DMS153 treated with DMSO at 0.1 percent for 48 hours (cell line): Measurements from ENCODE around the gene SUGP1.
"Not testable (repeated sequence)": the region's sequence is repeated elsewhere in the genome, so short reads cannot be mapped to it uniquely, and the experiment has no call there.

Source experiments
- DNase-seq: peaks from one replicate; lab custom pipeline; 2025; ENCODE audit not compliant: unreplicated experiment; lab: John Stamatoyannopoulos, UW

SUGP1 gene

GRCh38 chr19:19320361-19321140 is at the start of gene SUGP1, which contains the start of gene MAU2:
SUGP1 (minus strand) TSS chr19:19320509; CDS start chr19:19320496, 13 bp downstream.
MAU2 (plus strand) TSS chr19:19320829; CDS start chr19:19320860, 31 bp downstream.
- DNase-seq = peak; percentile 85

GRCh38 chr19:19368087-19368486 is 47.8 kb upstream of the SUGP1 start:
- no peak for DNase-seq

- DNase-seq = peak; percentile 78
These were observed 46.4 kb upstream of the SUGP1 start for GRCh38 chr19:19366434-19367396.

- DNase-seq = no peak
These were observed 41.8 kb upstream of the SUGP1 start for GRCh38 chr19:19362075-19362474.

- peak; percentile 49 for DNase-seq
These were observed 40.8 kb upstream of the SUGP1 start for GRCh38 chr19:19361075-19361594.

GRCh38 chr19:19356901-19357566 is 36.7 kb upstream of the SUGP1 start:
- DNase-seq = no peak

- DNase-seq = no peak
These were observed 36.2 kb upstream of the SUGP1 start for GRCh38 chr19:19356500-19356899.

- no peak for DNase-seq
These were observed 35.4 kb upstream of the SUGP1 start for GRCh38 chr19:19355606-19356139.

- DNase-seq = no peak
These were observed 34.6 kb upstream of the SUGP1 start for GRCh38 chr19:19354932-19355331.

- no peak for DNase-seq
These were observed 33.7 kb upstream of the SUGP1 start for GRCh38 chr19:19354007-19354406.

GRCh38 chr19:19352823-19353222 is 32.5 kb upstream of the SUGP1 start:
- DNase-seq = no peak

GRCh38 chr19:19350756-19351155 is 30.4 kb upstream of the SUGP1 start:
- DNase-seq = not testable (repeated sequence)

GRCh38 chr19:19349365-19349764 is 29.1 kb upstream of the SUGP1 start:
- no peak for DNase-seq

- DNase-seq = no peak
These were observed 28.0 kb upstream of the SUGP1 start for GRCh38 chr19:19348266-19348665.

GRCh38 chr19:19347401-19348110 is 27.2 kb upstream of the SUGP1 start:
- DNase-seq = no peak

- DNase-seq = no peak
These were observed 25.7 kb upstream of the SUGP1 start for GRCh38 chr19:19345970-19346369.

GRCh38 chr19:19345232-19345631 is 24.9 kb upstream of the SUGP1 start:
- no peak for DNase-seq

- DNase-seq = no peak
These were observed 23.5 kb upstream of the SUGP1 start for GRCh38 chr19:19343762-19344161.

- no peak for DNase-seq
These were observed 22.7 kb upstream of the SUGP1 start for GRCh38 chr19:19343016-19343362.
